HepG2 (cell line): Measurements from ENCODE around the gene ZNF607. TPM values are rescaled to one million over a fixed set of nuclear protein-coding genes. Genes with fewer than 3 reads are reported as not detected.

Experiments
- CHCHD3 ChIP-seq: sonication (generic); formaldehyde crosslinking; IDR thresholded peaks from 2 replicates; pipeline ENCODE4 v1.8.0; 2022; ENCODE audit warnings: mild to moderate bottlenecking, missing genetic modification reagents, moderate library complexity
- DR1 ChIP-seq: sonication (generic); formaldehyde crosslinking; IDR thresholded peaks from 2 replicates; pipeline ENCODE4 v1.8.0; 2021; ENCODE audit warnings: mild to moderate bottlenecking, missing genetic modification reagents, inconsistent platforms
- FOXC1 ChIP-seq: sonication (generic); formaldehyde crosslinking; IDR thresholded peaks from 2 replicates; pipeline ENCODE4 v1.8.0; 2022; ENCODE audit warnings: mild to moderate bottlenecking, missing genetic modification reagents, borderline replicate concordance
- GZF1 ChIP-seq: sonication (generic); formaldehyde crosslinking; IDR thresholded peaks from 2 replicates; pipeline ENCODE4 v1.5.1; 2020; ENCODE audit warnings: mild to moderate bottlenecking, missing genetic modification reagents
- HDAC1 ChIP-seq: sonication (generic); formaldehyde crosslinking; IDR thresholded peaks from 2 replicates; pipeline ENCODE4 v1.5.1; 2020; ENCODE audit warnings: mild to moderate bottlenecking, missing genetic modification reagents
- HDAC6 ChIP-seq: fragments of 200-600 bp; sonication (generic); IDR thresholded peaks from 2 replicates; pipeline ENCODE4 v1.7.0; 2017; ENCODE audit warnings: mild to moderate bottlenecking, antibody characterized with exemption, low read length, low read depth
- HNF1B ChIP-seq: sonication (generic); formaldehyde crosslinking; IDR thresholded peaks from 2 replicates; pipeline ENCODE4 v1.5.1; 2020; ENCODE audit warnings: mild to moderate bottlenecking, moderate library complexity, missing genetic modification reagents
- MEIS1 ChIP-seq: sonication (generic); formaldehyde crosslinking; IDR thresholded peaks from 2 replicates; pipeline ENCODE4 v1.9.0; 2021; ENCODE audit warnings: mild to moderate bottlenecking, missing genetic modification reagents, moderate library complexity, borderline replicate concordance
- POLR2A ChIP-seq, 2 experiments: IDR thresholded peaks; 2 replicates each; pipeline ENCODE4 v1.6.1; 2011; ENCODE audit warnings: low read depth in 2 of 2, low read length in 2 of 2, mild to moderate bottlenecking in 1 of 2, moderate library complexity in 1 of 2; ENCODE audit not compliant: insufficient read depth in 1 of 2
- POLR2G ChIP-seq: fragments of 200-400 bp; formaldehyde crosslinking; IDR thresholded peaks from 2 replicates; pipeline ENCODE4 v1.6.1; 2018; ENCODE audit warnings: mild to moderate bottlenecking, low read depth, low read length, moderate library complexity
- RBM39 ChIP-seq: fragments of 200-400 bp; formaldehyde crosslinking; IDR thresholded peaks from one replicate; pipeline ENCODE4 v1.6.1; 2018; ENCODE audit warnings: antibody characterized with exemption, mild to moderate bottlenecking, low read depth, low read length; ENCODE audit not compliant: poor library complexity, severe bottlenecking
- RFXANK ChIP-seq: IDR thresholded peaks from 2 replicates; pipeline ENCODE4 v1.6.1; 2016
- SAP130 ChIP-seq: IDR thresholded peaks from 2 replicates; pipeline ENCODE4 v1.6.1; 2016; ENCODE audit warnings: low read depth
- YY1 ChIP-seq: IDR thresholded peaks from 2 replicates; pipeline ENCODE4 v1.6.1; 2011; ENCODE audit warnings: low read length, low read depth, moderate library complexity, mild to moderate bottlenecking; ENCODE audit not compliant: insufficient read depth, insufficient replicate concordance
- ZNF33A ChIP-seq: sonication (generic); formaldehyde crosslinking; IDR thresholded peaks from 2 replicates; pipeline ENCODE4 v1.5.1; 2020; ENCODE audit warnings: missing genetic modification reagents, mild to moderate bottlenecking, moderate library complexity, borderline replicate concordance
- ZNF629 ChIP-seq: sonication (generic); formaldehyde crosslinking; conservative IDR thresholded peaks from 2 replicates; pipeline ENCODE4 v1.5.0; 2020; ENCODE audit warnings: missing genetic modification reagents
- ZNF776 ChIP-seq: sonication (generic); formaldehyde crosslinking; IDR thresholded peaks from 2 replicates; pipeline ENCODE4 v1.4.0; 2020; ENCODE audit warnings: mild to moderate bottlenecking, missing genetic modification reagents
- ZNF780A ChIP-seq: sonication (generic); formaldehyde crosslinking; IDR thresholded peaks from 2 replicates; pipeline ENCODE4 v1.8.0; 2022; ENCODE audit warnings: mild to moderate bottlenecking, missing genetic modification reagents, moderate library complexity
- ZSCAN25 ChIP-seq: sonication (generic); formaldehyde crosslinking; IDR thresholded peaks from 2 replicates; pipeline ENCODE4 v1.8.0; 2022; ENCODE audit warnings: mild to moderate bottlenecking, missing genetic modification reagents
- polyA plus RNA-seq, 8 experiments: library from polyadenylated mRNA; depleted of rRNA in 3 of 8; stranded (reverse) in 7 of 8; unstranded in 1 of 8; fragments of >200 nt; fragmentation: Illumina TruSeq in 4 of 8; extraction: Trizol in 4 of 8; gene quantifications; 2 replicates each; pipeline versions ENCODE4 v1.2.1 to v1.2.3, GENCODE V29; 2011 to 2016; ENCODE audit warnings: low read depth in 4 of 8, missing spikeins in 1 of 8, mixed read lengths in 1 of 8; ENCODE audit not compliant: insufficient read depth in 1 of 8
- total RNA-seq, 5 experiments: library from RNA; depleted of rRNA; stranded (reverse); fragments of >200 nt; fragmentation: Illumina TruSeq; extraction: Trizol; gene quantifications; 2 replicates each; pipeline ENCODE4 v1.2.3, GENCODE V29; 2016; ENCODE audit warnings: low read depth in 1 of 5
- TF ChIP-seq, protein P1 (sequence below): sonication (generic); formaldehyde crosslinking; IDR thresholded peaks from 2 replicates; pipeline ENCODE4 v1.9.0; 2021; ENCODE audit warnings: missing genetic modification reagents, mild to moderate bottlenecking, borderline replicate concordance
- TF ChIP-seq, protein P2 (sequence below): sonication (generic); formaldehyde crosslinking; IDR thresholded peaks from 2 replicates; pipeline ENCODE4 v1.4.0; 2020; ENCODE audit warnings: missing genetic modification reagents, borderline replicate concordance
- TF ChIP-seq, protein P3 (sequence below): sonication (generic); formaldehyde crosslinking; IDR thresholded peaks from 2 replicates; pipeline ENCODE4 v1.8.0; 2022; ENCODE audit warnings: mild to moderate bottlenecking, missing genetic modification reagents, moderate library complexity

The ZNF607 gene
- total and polyA plus RNA-seq, 2 of the 13 experiments (the other 11 are each of a cell fraction or from before 2014, with no cell fraction given), result 3.8 to 8.3 TPM

- TF ChIP-seq CHCHD3 (no peak), RBM39 (peak; percentile 95), HNF1B (peak; percentile 58; the same call in 1 of the 2 replicates), DR1 (CRISPR knock-in tag) (0 out of 2 replicates have a peak, but pooled peaks have one; percentile 22), ZNF780A (CRISPR knock-in tag) (0 out of 2 replicates have a peak, but pooled peaks have one; percentile 31), HDAC1 (CRISPR knock-in tag) (0 out of 2 replicates have a peak, but pooled peaks have one; percentile 10), GZF1 (no peak), POLR2A (IDR thresholded peaks at IDR 0.05; ENCODE audit: insufficient read depth in 1 of 2, low read depth in 2 of 2, low read length in 2 of 2) (peak; percentile 64 to 66), ZSCAN25 (0 out of 2 replicates have a peak, but pooled peaks have one; percentile 60), YY1 (peak; percentile 82), ZNF776 (CRISPR knock-in tag) (peak; percentile 25; the same call in 1 of the 2 replicates), FOXC1 (CRISPR knock-in tag) (0 out of 2 replicates have a peak, but pooled peaks have one; percentile 21), POLR2G (peak; percentile 94), SAP130 (0 out of 2 replicates have a peak, but pooled peaks have one; percentile 19), ZNF33A (CRISPR knock-in tag) (0 out of 2 replicates have a peak, but pooled peaks have one; percentile 66), ZNF629 (CRISPR knock-in tag) (0 out of 2 replicates have a peak, but pooled peaks have one; percentile 3), MEIS1 (CRISPR knock-in tag) (no peak), RFXANK (CRISPR knock-in tag) (no peak), HDAC6 (no peak)
- TF ChIP-seq, protein P1, sequence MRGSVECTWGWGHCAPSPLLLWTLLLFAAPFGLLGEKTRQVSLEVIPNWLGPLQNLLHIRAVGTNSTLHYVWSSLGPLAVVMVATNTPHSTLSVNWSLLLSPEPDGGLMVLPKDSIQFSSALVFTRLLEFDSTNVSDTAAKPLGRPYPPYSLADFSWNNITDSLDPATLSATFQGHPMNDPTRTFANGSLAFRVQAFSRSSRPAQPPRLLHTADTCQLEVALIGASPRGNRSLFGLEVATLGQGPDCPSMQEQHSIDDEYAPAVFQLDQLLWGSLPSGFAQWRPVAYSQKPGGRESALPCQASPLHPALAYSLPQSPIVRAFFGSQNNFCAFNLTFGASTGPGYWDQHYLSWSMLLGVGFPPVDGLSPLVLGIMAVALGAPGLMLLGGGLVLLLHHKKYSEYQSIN, result no peak
- TF ChIP-seq, protein P2, sequence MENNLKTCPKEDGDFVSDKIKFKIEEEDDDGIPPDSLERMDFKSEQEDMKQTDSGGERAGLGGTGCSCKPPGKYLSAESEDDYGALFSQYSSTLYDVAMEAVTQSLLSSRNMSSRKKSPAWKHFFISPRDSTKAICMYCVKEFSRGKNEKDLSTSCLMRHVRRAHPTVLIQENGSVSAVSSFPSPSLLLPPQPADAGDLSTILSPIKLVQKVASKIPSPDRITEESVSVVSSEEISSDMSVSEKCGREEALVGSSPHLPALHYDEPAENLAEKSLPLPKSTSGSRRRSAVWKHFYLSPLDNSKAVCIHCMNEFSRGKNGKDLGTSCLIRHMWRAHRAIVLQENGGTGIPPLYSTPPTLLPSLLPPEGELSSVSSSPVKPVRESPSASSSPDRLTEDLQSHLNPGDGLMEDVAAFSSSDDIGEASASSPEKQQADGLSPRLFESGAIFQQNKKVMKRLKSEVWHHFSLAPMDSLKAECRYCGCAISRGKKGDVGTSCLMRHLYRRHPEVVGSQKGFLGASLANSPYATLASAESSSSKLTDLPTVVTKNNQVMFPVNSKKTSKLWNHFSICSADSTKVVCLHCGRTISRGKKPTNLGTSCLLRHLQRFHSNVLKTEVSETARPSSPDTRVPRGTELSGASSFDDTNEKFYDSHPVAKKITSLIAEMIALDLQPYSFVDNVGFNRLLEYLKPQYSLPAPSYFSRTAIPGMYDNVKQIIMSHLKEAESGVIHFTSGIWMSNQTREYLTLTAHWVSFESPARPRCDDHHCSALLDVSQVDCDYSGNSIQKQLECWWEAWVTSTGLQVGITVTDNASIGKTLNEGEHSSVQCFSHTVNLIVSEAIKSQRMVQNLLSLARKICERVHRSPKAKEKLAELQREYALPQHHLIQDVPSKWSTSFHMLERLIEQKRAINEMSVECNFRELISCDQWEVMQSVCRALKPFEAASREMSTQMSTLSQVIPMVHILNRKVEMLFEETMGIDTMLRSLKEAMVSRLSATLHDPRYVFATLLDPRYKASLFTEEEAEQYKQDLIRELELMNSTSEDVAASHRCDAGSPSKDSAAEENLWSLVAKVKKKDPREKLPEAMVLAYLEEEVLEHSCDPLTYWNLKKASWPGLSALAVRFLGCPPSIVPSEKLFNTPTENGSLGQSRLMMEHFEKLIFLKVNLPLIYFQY, result peak; percentile 93; the same call in 1 of the 2 replicates
- TF ChIP-seq, protein P3, sequence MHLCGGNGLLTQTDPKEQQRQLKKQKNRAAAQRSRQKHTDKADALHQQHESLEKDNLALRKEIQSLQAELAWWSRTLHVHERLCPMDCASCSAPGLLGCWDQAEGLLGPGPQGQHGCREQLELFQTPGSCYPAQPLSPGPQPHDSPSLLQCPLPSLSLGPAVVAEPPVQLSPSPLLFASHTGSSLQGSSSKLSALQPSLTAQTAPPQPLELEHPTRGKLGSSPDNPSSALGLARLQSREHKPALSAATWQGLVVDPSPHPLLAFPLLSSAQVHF (CRISPR knock-in tag), result peak; percentile 22; the same call in 1 of the 2 replicates
Measured at GRCh38 chr19:37655301-37655688, 64.3 kb downstream of the ZNF607 start, which contains the start of gene ZFP30 (continued).
